HUES64 (cell line): ENCODE measurements around the gene CSNK2B.

ENCODE experiments used
- H3K27ac ChIP-seq: 2 replicates; pipeline ENCODE4 v1.7.0; 2013; ENCODE audit warnings: low read depth, low read length, inconsistent platforms
- H3K27me3 ChIP-seq: 2 replicates; pipeline ENCODE4 v1.6.1; 2013; ENCODE audit warnings: mild to moderate bottlenecking, low read length; ENCODE audit not compliant: insufficient read depth
- H3K36me3 ChIP-seq: 2 replicates; pipeline ENCODE4 v1.6.1; 2013; ENCODE audit warnings: mild to moderate bottlenecking, low read length; ENCODE audit not compliant: insufficient read depth
- H3K4me1 ChIP-seq: 2 replicates; pipeline ENCODE4 v1.6.1; 2013; ENCODE audit warnings: mild to moderate bottlenecking, low read length, moderate library complexity; ENCODE audit not compliant: insufficient read depth
- H3K4me3 ChIP-seq: 2 replicates; pipeline ENCODE4 v1.5.1; 2013; ENCODE audit warnings: mild to moderate bottlenecking, low read length, moderate library complexity
- H3K9ac ChIP-seq: 2 replicates; pipeline ENCODE4 v1.6.1; 2013; ENCODE audit warnings: mild to moderate bottlenecking, low read depth, low read length
- H3K9me3 ChIP-seq: 2 replicates; pipeline ENCODE4 v1.6.1; 2013; ENCODE audit warnings: low read depth, low read length; ENCODE audit not compliant: insufficient read depth
- WGBS: fragments of 150-250, 120-280 bp; methylation state at CpG from one replicate; pipeline ENCODE4 v1.1.7; 2013; ENCODE audit warnings: missing lambda C conversion rate; 5-methylcytosine and 5-hydroxymethylcytosine counted together

The CSNK2B gene

GRCh38 chr6:31719001-31719400 lies 53.1 kb downstream of the CSNK2B start:
- Histone ChIP-seq H3K9ac (no peak overlapping the region), H3K27ac (no peak overlapping the region), H3K27me3 (no peaks in the 10 kb centered on the region), H3K9me3 (no peaks in the 10 kb centered on the region), H3K36me3 (no peaks in the 10 kb centered on the region), H3K4me3 (no peak overlapping the region), H3K4me1 (peaks cover 28% of the 10 kb centered on the region)
- WGBS = 89% methylated on average over 6 of the region's 6 CpGs
